NB4 (cell line): Measurements from ENCODE around the gene CLASP2.

Experiments used
- CTCF ChIP-seq: IDR thresholded peaks from one replicate; pipeline ENCODE4 v1.5.1; 2012; ENCODE audit warnings: low read depth, low read length
- POLR2A ChIP-seq: IDR thresholded peaks from 2 replicates; pipeline ENCODE4 v1.6.1; 2011; ENCODE audit warnings: mild to moderate bottlenecking; ENCODE audit not compliant: insufficient read length; ENCODE audit errors: extremely low read depth

- no peak for TF ChIP-seq CTCF
- TF ChIP-seq POLR2A = no peak
Measured at GRCh38 chr3:33557279-33557678, 160.8 kb downstream of the CLASP2 start.
